Measurements from ENCODE around the gene ATE1. TPM values are rescaled to one million over a fixed set of nuclear protein-coding genes. Genes with fewer than 3 reads are reported as not detected.

ATE1 gene
- total and polyA plus RNA-seq, 4 donors: 4.2 to 47.8 (median 13.2) TPM

- H3K4me3 ChIP-seq: no peak overlapping the region
- H3K27ac ChIP-seq (ENCODE audit: low read depth in 1 of 2, low read length in 1 of 2): no peak overlapping the region
- no peaks in the 10 kb centered on the region for H3K9me3 ChIP-seq (ENCODE audit: control insufficient read depth in 4 of 4, insufficient read depth in 3 of 4, low read length in 3 of 4)
- DNase-seq (peak in 2 of 3 donors; percentile 79 to 87), ATAC-seq (ENCODE audit: insufficient read depth, low FRiP score) (no peak)
- no peaks in the 10 kb centered on the region for H3K27me3 ChIP-seq (ENCODE audit: control insufficient read depth in 3 of 3, insufficient read depth in 3 of 3, low read length in 2 of 3)
- no peak for TF ChIP-seq CTCF (IDR thresholded peaks at IDR 0.05; ENCODE audit: control extremely low read depth, extremely low read depth)
- H3K9ac ChIP-seq (ENCODE audit: insufficient read depth in 1 of 2, low read length in 2 of 2): no peak overlapping the region
- H3K4me1 ChIP-seq (ENCODE audit: control insufficient read depth in 5 of 5, insufficient read depth in 5 of 5, low read length in 5 of 5): peaks cover 0 to 6% (median 2%) of the 10 kb centered on the region in 5 donors
- peaks cover 0 to 10% (median 5%) of the 10 kb centered on the region in 4 donors for H3K36me3 ChIP-seq (ENCODE audit: control insufficient read depth in 4 of 4, insufficient read depth in 4 of 4, low read length in 4 of 4)
These were observed 46.9 kb downstream of the ATE1 start for GRCh38 chr10:121880895-121881294.

- no peaks in the 10 kb centered on the region for H3K9me3 ChIP-seq (ENCODE audit: control insufficient read depth in 4 of 4, insufficient read depth in 3 of 4, low read length in 3 of 4)
- H3K4me1 ChIP-seq (ENCODE audit: control insufficient read depth in 5 of 5, insufficient read depth in 5 of 5, low read length in 5 of 5): peaks cover 0 to 6% (median 2%) of the 10 kb centered on the region in 5 donors
- H3K27me3 ChIP-seq (ENCODE audit: control insufficient read depth in 3 of 3, insufficient read depth in 3 of 3, low read length in 2 of 3): no peaks in the 10 kb centered on the region
- no peak overlapping the region for H3K4me3 ChIP-seq
- peaks cover 0 to 8% (median 5%) of the 10 kb centered on the region in 4 donors for H3K36me3 ChIP-seq (ENCODE audit: control insufficient read depth in 4 of 4, insufficient read depth in 4 of 4, low read length in 4 of 4)
- ATAC-seq (ENCODE audit: insufficient read depth, low FRiP score): no peak
- H3K27ac ChIP-seq (ENCODE audit: low read depth in 1 of 2, low read length in 1 of 2): no peak overlapping the region
- no peak for DNase-seq
- 91 to 94% methylated on average over 4 of the region's 4 CpGs for WGBS, 2 donors
- TF ChIP-seq CTCF (IDR thresholded peaks at IDR 0.05; ENCODE audit: control extremely low read depth, extremely low read depth): no peak
- no peak overlapping the region for H3K9ac ChIP-seq (ENCODE audit: insufficient read depth in 1 of 2, low read length in 2 of 2)
These were observed 48.4 kb downstream of the ATE1 start for GRCh38 chr10:121879476-121879875.

GRCh38 chr10:121873236-121873635, 54.6 kb downstream of the ATE1 start:
- H3K9ac ChIP-seq (ENCODE audit: insufficient read depth in 1 of 2, low read length in 2 of 2): no peak overlapping the region
- H3K36me3 ChIP-seq (ENCODE audit: control insufficient read depth in 4 of 4, insufficient read depth in 4 of 4, low read length in 4 of 4): peaks cover 2 to 14% (median 6%) of the 10 kb centered on the region in 4 donors
- no peak for TF ChIP-seq CTCF (IDR thresholded peaks at IDR 0.05; ENCODE audit: control extremely low read depth, extremely low read depth)
- no peaks in the 10 kb centered on the region for H3K27me3 ChIP-seq (ENCODE audit: control insufficient read depth in 3 of 3, insufficient read depth in 3 of 3, low read length in 2 of 3)
- no peak overlapping the region for H3K4me3 ChIP-seq
- WGBS, 2 donors: 93 to 95% methylated on average over 3 of the region's 3 CpGs
- H3K4me1 ChIP-seq (ENCODE audit: control insufficient read depth in 5 of 5, insufficient read depth in 5 of 5, low read length in 5 of 5): no peaks in the 10 kb centered on the region
- no peak overlapping the region for H3K27ac ChIP-seq (ENCODE audit: low read depth in 1 of 2, low read length in 1 of 2)
- ATAC-seq (ENCODE audit: insufficient read depth, low FRiP score) (no peak), DNase-seq (no peak)
- H3K9me3 ChIP-seq (ENCODE audit: control insufficient read depth in 4 of 4, insufficient read depth in 3 of 4, low read length in 3 of 4): no peaks in the 10 kb centered on the region

GRCh38 chr10:121870413-121870812, 57.4 kb downstream of the ATE1 start:
- no peaks in the 10 kb centered on the region for H3K27me3 ChIP-seq (ENCODE audit: control insufficient read depth in 3 of 3, insufficient read depth in 3 of 3, low read length in 2 of 3)
- no peak overlapping the region for H3K4me3 ChIP-seq
- H3K9me3 ChIP-seq (ENCODE audit: control insufficient read depth in 4 of 4, insufficient read depth in 3 of 4, low read length in 3 of 4): no peaks in the 10 kb centered on the region
- no peaks in the 10 kb centered on the region for H3K4me1 ChIP-seq (ENCODE audit: control insufficient read depth in 5 of 5, insufficient read depth in 5 of 5, low read length in 5 of 5)
- DNase-seq (no peak), ATAC-seq (ENCODE audit: insufficient read depth, low FRiP score) (no peak)
- TF ChIP-seq CTCF (IDR thresholded peaks at IDR 0.05; ENCODE audit: control extremely low read depth, extremely low read depth): no peak
- WGBS, 2 donors: 96% methylated on average over 1 of the region's 1 CpG
- no peak overlapping the region for H3K27ac ChIP-seq (ENCODE audit: low read depth in 1 of 2, low read length in 1 of 2)
- H3K36me3 ChIP-seq (ENCODE audit: control insufficient read depth in 4 of 4, insufficient read depth in 4 of 4, low read length in 4 of 4): peaks cover 4 to 14% (median 7%) of the 10 kb centered on the region in 4 donors
- no peak overlapping the region for H3K9ac ChIP-seq (ENCODE audit: insufficient read depth in 1 of 2, low read length in 2 of 2)
